RWPE2 (cell line): ENCODE data around the gene ITLN2.
"Not testable (repeated sequence)": the region's sequence is repeated elsewhere in the genome, so short reads cannot be mapped to it uniquely, and the experiment has no call there.

Experiments
- ATAC-seq: fragments of 200-7000 bp; cut with Tn5 transposase; 3 replicates; pipeline ENCODE4 v1.9.1; 2021; ENCODE audit warnings: low read depth
- DNase-seq: peaks from one replicate; pipeline ENCODE4 v3.0.0-alpha.2; 2020; ENCODE audit warnings: low spot score
- H3K27ac ChIP-seq: fragments of 450-650 bp; 2 replicates; pipeline ENCODE4 v1.5.1; 2017; ENCODE audit warnings: mild to moderate bottlenecking; ENCODE audit not compliant: poor library complexity, severe bottlenecking
- H3K27me3 ChIP-seq: fragments of 250-450 bp; sonication (Bioruptor Pico); 2 replicates; pipeline ENCODE4 v1.5.1; 2021; ENCODE audit warnings: mild to moderate bottlenecking, moderate library complexity; ENCODE audit not compliant: insufficient read depth, poor library complexity, severe bottlenecking
- H3K36me3 ChIP-seq: fragments of 250-450 bp; sonication (Bioruptor Pico); 2 replicates; pipeline ENCODE4 v1.5.1; 2020; ENCODE audit warnings: low read depth, mild to moderate bottlenecking, moderate library complexity
- H3K4me1 ChIP-seq: fragments of 250-450 bp; sonication (Bioruptor Pico); 2 replicates; pipeline ENCODE4 v1.5.1; 2021; ENCODE audit warnings: mild to moderate bottlenecking, moderate library complexity; ENCODE audit not compliant: insufficient read depth, poor library complexity, severe bottlenecking
- H3K4me3 ChIP-seq: fragments of 250-450 bp; sonication (Bioruptor Pico); 2 replicates; pipeline ENCODE4 v1.5.1; 2021; ENCODE audit warnings: mild to moderate bottlenecking, moderate library complexity; ENCODE audit not compliant: severe bottlenecking
- H3K9me3 ChIP-seq: fragments of 250-450 bp; sonication (Bioruptor Pico); 2 replicates; pipeline ENCODE4 v1.5.1; 2021; ENCODE audit warnings: mild to moderate bottlenecking, moderate library complexity; ENCODE audit not compliant: severe bottlenecking
- TF ChIP-seq, protein P1 (sequence below): fragments of 450-650 bp; IDR thresholded peaks from one replicate; pipeline ENCODE4 v1.5.1; 2017; ENCODE audit warnings: mild to moderate bottlenecking, moderate library complexity; ENCODE audit not compliant: poor library complexity, severe bottlenecking

Gene ITLN2

DNA sequence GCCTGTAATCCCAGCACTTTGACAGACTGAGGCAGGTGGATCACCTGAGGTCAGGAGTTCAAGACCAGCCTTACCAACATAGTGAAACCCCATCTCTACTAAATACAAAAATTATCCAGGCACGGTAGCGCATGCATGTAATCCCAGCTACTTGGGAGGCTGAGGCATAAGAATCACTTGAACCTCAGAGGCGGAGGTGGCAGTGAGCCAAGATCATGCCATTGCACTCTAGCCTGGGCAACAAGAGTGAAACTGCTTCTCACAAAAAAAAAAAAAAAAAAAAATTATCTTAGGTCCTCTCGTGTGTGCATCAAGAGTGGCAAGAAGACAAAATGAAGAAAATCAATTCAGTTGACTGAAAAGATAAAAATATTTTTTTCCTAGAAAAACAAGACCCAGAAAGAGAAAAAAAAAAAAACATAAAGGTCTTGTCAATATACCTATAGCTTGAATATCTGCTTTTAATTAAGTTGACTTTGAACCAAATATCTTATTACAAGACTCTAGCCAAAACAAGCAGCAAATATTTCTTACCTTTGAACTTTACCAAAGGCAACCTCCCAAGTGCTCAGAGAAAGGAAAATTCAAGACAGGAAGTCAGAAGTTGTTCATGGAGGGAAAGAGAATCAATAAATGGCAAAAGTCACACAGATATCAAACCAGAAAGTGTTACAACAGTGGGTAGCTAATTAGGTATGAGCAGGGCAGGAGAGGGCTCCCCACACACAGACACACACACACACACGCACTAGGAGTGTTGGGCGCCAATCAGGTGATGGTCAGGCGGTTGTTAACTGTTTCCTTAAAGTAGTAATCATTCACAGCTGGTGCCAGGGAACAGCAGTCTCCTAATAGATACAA lies 29.6 kb downstream of the ITLN2 start:
- H3K4me1 ChIP-seq = no peaks in the 10 kb centered on the region
- TF ChIP-seq, protein P1, sequence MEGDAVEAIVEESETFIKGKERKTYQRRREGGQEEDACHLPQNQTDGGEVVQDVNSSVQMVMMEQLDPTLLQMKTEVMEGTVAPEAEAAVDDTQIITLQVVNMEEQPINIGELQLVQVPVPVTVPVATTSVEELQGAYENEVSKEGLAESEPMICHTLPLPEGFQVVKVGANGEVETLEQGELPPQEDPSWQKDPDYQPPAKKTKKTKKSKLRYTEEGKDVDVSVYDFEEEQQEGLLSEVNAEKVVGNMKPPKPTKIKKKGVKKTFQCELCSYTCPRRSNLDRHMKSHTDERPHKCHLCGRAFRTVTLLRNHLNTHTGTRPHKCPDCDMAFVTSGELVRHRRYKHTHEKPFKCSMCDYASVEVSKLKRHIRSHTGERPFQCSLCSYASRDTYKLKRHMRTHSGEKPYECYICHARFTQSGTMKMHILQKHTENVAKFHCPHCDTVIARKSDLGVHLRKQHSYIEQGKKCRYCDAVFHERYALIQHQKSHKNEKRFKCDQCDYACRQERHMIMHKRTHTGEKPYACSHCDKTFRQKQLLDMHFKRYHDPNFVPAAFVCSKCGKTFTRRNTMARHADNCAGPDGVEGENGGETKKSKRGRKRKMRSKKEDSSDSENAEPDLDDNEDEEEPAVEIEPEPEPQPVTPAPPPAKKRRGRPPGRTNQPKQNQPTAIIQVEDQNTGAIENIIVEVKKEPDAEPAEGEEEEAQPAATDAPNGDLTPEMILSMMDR = no peak
- H3K27me3 ChIP-seq = no peaks in the 10 kb centered on the region
- H3K36me3 ChIP-seq = no peaks in the 10 kb centered on the region
- no peak overlapping the region for H3K4me3 ChIP-seq
- H3K27ac ChIP-seq = no peak overlapping the region
- ATAC-seq (no peak), DNase-seq (no peak)
- no peaks in the 10 kb centered on the region for H3K9me3 ChIP-seq

DNA sequence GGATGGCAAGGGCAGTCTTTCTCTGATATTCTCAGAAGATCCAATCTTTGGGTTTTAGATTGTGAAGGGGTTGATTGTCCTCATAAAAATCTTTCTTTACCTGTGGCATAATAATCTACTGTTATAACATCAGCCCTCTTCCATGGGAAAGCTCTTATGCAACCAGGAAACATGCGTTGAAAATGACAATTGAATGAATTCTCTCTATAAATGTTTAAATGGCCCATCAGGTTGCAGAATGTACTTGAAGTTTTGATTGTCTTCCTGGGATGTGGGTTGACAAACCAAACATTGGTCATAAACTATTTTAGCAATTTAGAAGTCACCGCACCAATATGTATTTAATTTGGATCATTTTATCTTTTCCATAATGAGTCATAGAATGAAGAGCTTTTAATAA lies 37.9 kb downstream of the ITLN2 start:
- Histone ChIP-seq H3K9me3 (no peaks in the 10 kb centered on the region), H3K27ac (no peak overlapping the region), H3K4me3 (no peak overlapping the region), H3K4me1 (no peaks in the 10 kb centered on the region), H3K27me3 (peaks cover 2% of the 10 kb centered on the region), H3K36me3 (no peaks in the 10 kb centered on the region)
- DNase-seq (no peak), ATAC-seq (no peak)
- TF ChIP-seq, protein P1 = no peak

DNA sequence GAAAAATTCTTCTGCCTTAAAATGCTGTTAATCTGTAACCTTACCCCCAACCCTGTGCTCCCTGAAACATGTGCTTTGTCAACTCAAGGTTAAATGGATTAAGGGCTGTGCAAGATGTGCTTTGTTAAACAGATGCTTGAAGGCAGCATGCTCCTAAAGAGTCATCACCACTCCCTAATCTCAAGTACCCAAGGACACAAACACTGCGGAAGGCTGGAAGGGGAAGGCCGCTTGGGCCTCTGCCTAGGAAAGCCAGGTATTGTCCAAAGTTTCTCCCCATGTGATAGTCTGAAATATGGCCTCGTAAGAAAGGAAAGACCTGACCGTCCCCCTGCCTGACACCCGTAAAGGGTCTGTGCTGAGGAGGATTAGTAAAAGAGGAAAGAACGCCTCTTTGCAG lies 41.4 kb downstream of the ITLN2 start:
- not testable (repeated sequence) for H3K27me3 ChIP-seq, H3K36me3 ChIP-seq, ATAC-seq, H3K4me1 ChIP-seq, H3K9me3 ChIP-seq, H3K27ac ChIP-seq, DNase-seq, H3K4me3 ChIP-seq

DNA sequence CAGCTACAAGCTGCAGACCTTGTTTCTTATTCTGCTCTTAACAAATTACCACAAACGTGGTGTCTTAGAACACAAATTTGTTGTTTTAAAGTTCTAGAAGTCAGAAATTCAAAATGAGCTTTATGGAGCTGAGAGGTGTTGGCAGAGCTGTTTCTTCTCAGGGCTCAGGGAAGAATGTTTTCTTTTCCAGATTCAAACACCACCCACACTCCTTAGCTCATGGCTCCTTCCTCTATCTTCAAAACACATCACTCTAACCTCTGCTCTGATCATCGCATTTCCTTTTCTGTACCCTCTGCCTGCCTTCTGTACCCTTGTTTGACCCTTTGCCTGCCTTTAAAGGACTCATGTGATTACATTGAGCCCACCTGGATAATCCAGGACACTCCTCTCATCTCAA lies 42.7 kb downstream of the ITLN2 start:
- Histone ChIP-seq H3K27ac (no peak overlapping the region), H3K9me3 (no peaks in the 10 kb centered on the region), H3K27me3 (peaks cover 2% of the 10 kb centered on the region), H3K4me3 (no peak overlapping the region), H3K36me3 (no peaks in the 10 kb centered on the region), H3K4me1 (no peaks in the 10 kb centered on the region)
- ATAC-seq (no peak), DNase-seq (no peak)
- TF ChIP-seq, protein P1 = no peak

DNA sequence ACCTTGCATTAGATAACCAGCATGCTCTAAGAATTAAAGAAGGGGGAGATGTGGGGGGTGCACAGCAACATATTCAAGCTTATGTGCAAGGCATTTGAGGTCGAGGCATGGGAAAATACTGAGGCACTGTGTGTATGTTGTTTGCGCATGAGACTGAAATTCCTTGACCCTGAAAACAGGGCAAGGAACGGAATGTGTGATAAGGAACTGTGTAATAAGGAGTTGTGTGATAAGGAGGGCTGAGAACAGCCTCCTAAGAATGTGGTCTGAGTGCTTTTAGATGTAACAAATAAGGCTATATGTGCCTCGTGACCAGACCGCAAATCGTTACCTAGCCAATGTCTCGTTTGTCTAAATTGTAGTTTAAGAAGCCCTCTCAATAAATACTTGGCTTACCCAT lies 43.2 kb downstream of the ITLN2 start:
- Histone ChIP-seq H3K27ac (no peak overlapping the region), H3K4me1 (no peaks in the 10 kb centered on the region), H3K4me3 (no peak overlapping the region), H3K27me3 (no peaks in the 10 kb centered on the region), H3K36me3 (no peaks in the 10 kb centered on the region), H3K9me3 (no peaks in the 10 kb centered on the region)
- TF ChIP-seq, protein P1 = no peak
- ATAC-seq = no peak
- DNase-seq = no peak
